T-helper 9 cell (primary cell): ENCODE measurements around the gene SPTBN5.

ENCODE experiments used
- DNase-seq: peaks from one replicate; pipeline ENCODE4 v3.0.0-alpha.2; 2020

The SPTBN5 gene

GRCh38 chr15:41882689-41883483, 11.0 kb downstream of the SPTBN5 start:
- DNase-seq = no peak

- no peak for DNase-seq
Observed at GRCh38 chr15:41881920-41882688, 11.7 kb downstream of the SPTBN5 start.

GRCh38 chr15:41881550-41881919, 12.3 kb downstream of the SPTBN5 start:
- DNase-seq = no peak

GRCh38 chr15:41881086-41881485, 12.8 kb downstream of the SPTBN5 start:
- no peak for DNase-seq

GRCh38 chr15:41880156-41880877, 13.5 kb downstream of the SPTBN5 start:
- no peak for DNase-seq

- no peak for DNase-seq
Observed at GRCh38 chr15:41879321-41879845, 14.5 kb downstream of the SPTBN5 start.

GRCh38 chr15:41878355-41878699, 15.5 kb downstream of the SPTBN5 start:
- DNase-seq = no peak

GRCh38 chr15:41877631-41878354, 16.1 kb downstream of the SPTBN5 start:
- DNase-seq = no peak

- no peak for DNase-seq
Observed at GRCh38 chr15:41876689-41877088, 17.2 kb downstream of the SPTBN5 start.

- no peak for DNase-seq
Observed at GRCh38 chr15:41876007-41876406, 17.8 kb downstream of the SPTBN5 start.

- no peak for DNase-seq
Observed at GRCh38 chr15:41874736-41875135, 19.1 kb downstream of the SPTBN5 start.

- DNase-seq = no peak
Observed at GRCh38 chr15:41873711-41874110, 20.1 kb downstream of the SPTBN5 start.

GRCh38 chr15:41872166-41872747, 21.6 kb downstream of the SPTBN5 start:
- no peak for DNase-seq

GRCh38 chr15:41871175-41871905, 22.5 kb downstream of the SPTBN5 start:
- DNase-seq = no peak

GRCh38 chr15:41870689-41871081, 23.2 kb downstream of the SPTBN5 start:
- peak; percentile 29 for DNase-seq

- no peak for DNase-seq
Observed at GRCh38 chr15:41869770-41870688, 23.8 kb downstream of the SPTBN5 start.

GRCh38 chr15:41868321-41868720, 25.5 kb downstream of the SPTBN5 start:
- DNase-seq = no peak

- no peak for DNase-seq
Observed at GRCh38 chr15:41866872-41867579, 26.8 kb downstream of the SPTBN5 start.

- no peak for DNase-seq
Observed at GRCh38 chr15:41866263-41866703, 27.6 kb downstream of the SPTBN5 start.
